ENCODE results near the gene DSCAML1.

DNA sequence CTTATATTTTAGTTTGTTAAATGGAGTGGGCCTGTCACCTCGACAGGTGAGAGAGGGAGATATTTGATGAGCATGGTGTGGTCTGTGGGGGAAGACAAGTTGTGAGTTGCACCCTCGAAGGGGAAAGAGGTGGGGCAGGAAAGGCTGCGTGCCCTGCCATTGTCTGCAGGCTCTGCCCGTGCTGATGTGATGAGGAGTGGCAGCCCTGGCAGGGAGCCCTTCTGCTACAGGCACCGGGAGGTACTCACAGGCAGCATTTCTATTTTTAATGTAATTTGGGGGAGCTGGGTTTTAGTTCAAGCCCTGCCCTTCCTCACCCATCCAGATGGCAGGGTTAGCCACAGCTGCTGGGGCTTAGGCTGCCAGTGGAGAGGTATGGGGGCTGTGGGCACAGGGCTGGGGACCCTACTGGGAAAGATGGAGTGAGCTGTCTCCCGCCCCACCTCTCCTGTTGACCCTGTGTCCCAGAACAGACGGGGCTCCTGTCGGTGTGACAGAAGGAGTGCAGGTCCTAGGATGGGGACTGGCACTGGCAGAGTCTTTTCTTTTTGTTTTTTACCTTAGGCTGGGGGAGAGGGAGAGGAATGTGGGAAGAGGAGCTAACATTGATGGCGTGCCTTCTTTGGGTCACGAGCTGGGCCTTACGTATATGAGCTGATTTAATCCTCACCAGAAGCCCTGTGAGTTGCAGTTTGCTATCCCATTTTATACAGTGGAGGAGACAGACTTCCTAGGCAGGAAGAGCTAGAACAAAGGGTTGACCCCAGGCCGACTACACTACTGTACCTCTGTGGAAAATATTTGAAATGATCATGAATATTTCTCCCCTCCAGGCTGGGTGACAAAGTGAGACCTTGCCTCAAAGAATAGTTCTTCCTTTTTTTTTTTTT lies 417.8 kb downstream of the DSCAML1 start:
- TF ChIP-seq, protein P1, sequence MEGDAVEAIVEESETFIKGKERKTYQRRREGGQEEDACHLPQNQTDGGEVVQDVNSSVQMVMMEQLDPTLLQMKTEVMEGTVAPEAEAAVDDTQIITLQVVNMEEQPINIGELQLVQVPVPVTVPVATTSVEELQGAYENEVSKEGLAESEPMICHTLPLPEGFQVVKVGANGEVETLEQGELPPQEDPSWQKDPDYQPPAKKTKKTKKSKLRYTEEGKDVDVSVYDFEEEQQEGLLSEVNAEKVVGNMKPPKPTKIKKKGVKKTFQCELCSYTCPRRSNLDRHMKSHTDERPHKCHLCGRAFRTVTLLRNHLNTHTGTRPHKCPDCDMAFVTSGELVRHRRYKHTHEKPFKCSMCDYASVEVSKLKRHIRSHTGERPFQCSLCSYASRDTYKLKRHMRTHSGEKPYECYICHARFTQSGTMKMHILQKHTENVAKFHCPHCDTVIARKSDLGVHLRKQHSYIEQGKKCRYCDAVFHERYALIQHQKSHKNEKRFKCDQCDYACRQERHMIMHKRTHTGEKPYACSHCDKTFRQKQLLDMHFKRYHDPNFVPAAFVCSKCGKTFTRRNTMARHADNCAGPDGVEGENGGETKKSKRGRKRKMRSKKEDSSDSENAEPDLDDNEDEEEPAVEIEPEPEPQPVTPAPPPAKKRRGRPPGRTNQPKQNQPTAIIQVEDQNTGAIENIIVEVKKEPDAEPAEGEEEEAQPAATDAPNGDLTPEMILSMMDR (IDR thresholded peaks at IDR 0.05): no peak
- no peak for TF ChIP-seq POLR2A (IDR thresholded peaks at IDR 0.05)
- no peak for TF ChIP-seq POLR2AphosphoS5 (IDR thresholded peaks at IDR 0.05)
- TF ChIP-seq EP300 (IDR thresholded peaks at IDR 0.05): no peak
